ENCODE measurements around the gene CHEK2.
"Not testable (repeated sequence)": the region's sequence is repeated elsewhere in the genome, so short reads cannot be mapped to it uniquely, and the experiment has no call there.

The CHEK2 gene

GRCh38 chr22:28693041-28693760, 48.4 kb downstream of the CHEK2 start:
- DNase-seq (ENCODE audit: low read depth in 2 of 2, low spot score in 1 of 2), result not testable (repeated sequence)

- DNase-seq (ENCODE audit: low read depth in 2 of 2, low spot score in 1 of 2), result not testable (repeated sequence)
Observed at GRCh38 chr22:28689796-28690195, 51.8 kb downstream of the CHEK2 start.

GRCh38 chr22:28682966-28683365, 58.7 kb downstream of the CHEK2 start:
- not testable (repeated sequence) for DNase-seq (ENCODE audit: low read depth in 2 of 2, low spot score in 1 of 2)

GRCh38 chr22:28680813-28681490, 60.7 kb downstream of the CHEK2 start:
- DNase-seq (ENCODE audit: low read depth in 2 of 2, low spot score in 1 of 2), result not testable (repeated sequence)

GRCh38 chr22:28679611-28680287, 61.9 kb downstream of the CHEK2 start, which contains the start of gene TTC28:
Gene TTC28, minus strand, starts transcription at chr22:28679840. Its CDS starts 117 bp downstream, at chr22:28679723.
- not testable (repeated sequence) for DNase-seq (ENCODE audit: low read depth in 2 of 2, low spot score in 1 of 2)

- not testable (repeated sequence) for DNase-seq (ENCODE audit: low read depth in 2 of 2, low spot score in 1 of 2)
Observed at GRCh38 chr22:28678778-28679610, 62.6 kb downstream of the CHEK2 start.

- DNase-seq (ENCODE audit: low read depth in 2 of 2, low spot score in 1 of 2), result not testable (repeated sequence)
Observed at GRCh38 chr22:28678170-28678569, 63.5 kb downstream of the CHEK2 start.

- DNase-seq (ENCODE audit: low read depth in 2 of 2, low spot score in 1 of 2), result no peak
Observed at GRCh38 chr22:28674121-28674563, 67.5 kb downstream of the CHEK2 start.

- DNase-seq (ENCODE audit: low read depth in 2 of 2, low spot score in 1 of 2), result no peak
Observed at GRCh38 chr22:28670756-28671155, 70.9 kb downstream of the CHEK2 start.

- DNase-seq (ENCODE audit: low read depth in 2 of 2, low spot score in 1 of 2), result no peak
Observed at GRCh38 chr22:28670161-28670560, 71.5 kb downstream of the CHEK2 start.

- no peak for DNase-seq (ENCODE audit: low read depth in 2 of 2, low spot score in 1 of 2)
Observed at GRCh38 chr22:28669387-28669786, 72.2 kb downstream of the CHEK2 start.

- not testable (repeated sequence) for DNase-seq (ENCODE audit: low read depth in 2 of 2, low spot score in 1 of 2)
Observed at GRCh38 chr22:28663569-28663942, 78.1 kb downstream of the CHEK2 start.

GRCh38 chr22:28658448-28658847, 83.2 kb downstream of the CHEK2 start:
- DNase-seq (ENCODE audit: low read depth in 2 of 2, low spot score in 1 of 2), result no peak

GRCh38 chr22:28656181-28656580, 85.4 kb downstream of the CHEK2 start:
- no peak for DNase-seq (ENCODE audit: low read depth in 2 of 2, low spot score in 1 of 2)

GRCh38 chr22:28650463-28650862, 91.2 kb downstream of the CHEK2 start:
- DNase-seq (ENCODE audit: low read depth in 2 of 2, low spot score in 1 of 2), result no peak

- no peak for DNase-seq (ENCODE audit: low read depth in 2 of 2, low spot score in 1 of 2)
Observed at GRCh38 chr22:28648792-28649191, 92.8 kb downstream of the CHEK2 start.

- DNase-seq (ENCODE audit: low read depth in 2 of 2, low spot score in 1 of 2), result no peak
Observed at GRCh38 chr22:28647216-28647615, 94.4 kb downstream of the CHEK2 start.

GRCh38 chr22:28639321-28639720, 102.3 kb downstream of the CHEK2 start:
- no peak for DNase-seq (ENCODE audit: low read depth in 2 of 2, low spot score in 1 of 2)

Data from stimulated activated CD8-positive, alpha-beta memory T cell treated with anti-CD3 and anti-CD28 coated beads, Interleukin-4, amount 100 ng/mL, for 4 hours (primary cell).